Subcutaneous adipose tissue (tissue), 4 donors: ENCODE data around the gene PLA2G4D. TPM values are rescaled to one million over a fixed set of nuclear protein-coding genes. Genes with fewer than 3 reads are reported as not detected.

Source experiments
- CTCF ChIP-seq: fragments of 450-650 bp; IDR thresholded peaks from one replicate; pipeline ENCODE4 v1.5.1; 2016; ENCODE audit warnings: low read depth, mild to moderate bottlenecking, control low read depth, antibody characterized with exemption, moderate library complexity
- total RNA-seq, 4 donors: library from RNA; depleted of rRNA; stranded (reverse); fragments of >200 nt; gene quantifications; one replicate each; pipeline ENCODE4 v1.1.0, GENCODE V29; 2016

The PLA2G4D gene
- total RNA-seq, 4 donors from 2014 or later, result 0.57 TPM; not detected in 3

- TF ChIP-seq CTCF, result no peak
Measured at GRCh38 chr15:42131826-42132806, 37.8 kb upstream of the PLA2G4D start.

- TF ChIP-seq CTCF, result no peak
Measured at GRCh38 chr15:42131006-42131405, 36.6 kb upstream of the PLA2G4D start.

- TF ChIP-seq CTCF, result no peak
Measured at GRCh38 chr15:42130246-42130986, 36.1 kb upstream of the PLA2G4D start.

GRCh38 chr15:42129364-42129763 is 35.0 kb upstream of the PLA2G4D start:
- no peak for TF ChIP-seq CTCF

GRCh38 chr15:42128476-42128875 is 34.1 kb upstream of the PLA2G4D start:
- TF ChIP-seq CTCF, result no peak

GRCh38 chr15:42123546-42123945 is 29.2 kb upstream of the PLA2G4D start:
- no peak for TF ChIP-seq CTCF

GRCh38 chr15:42121682-42122081 is 27.3 kb upstream of the PLA2G4D start:
- TF ChIP-seq CTCF, result no peak
